ENCODE data around the gene MAIP1.

The MAIP1 gene

GRCh38 chr2:199992296-199992695, 36.9 kb downstream of the MAIP1 start:
- no peak for DNase-seq

- no peak for DNase-seq
Observed at GRCh38 chr2:199994371-199994770, 39.0 kb downstream of the MAIP1 start.

- no peak for DNase-seq
Observed at GRCh38 chr2:199994896-199995295, 39.5 kb downstream of the MAIP1 start.

GRCh38 chr2:199997296-199997695, 41.9 kb downstream of the MAIP1 start:
- DNase-seq = no peak

GRCh38 chr2:199999166-199999565, 43.8 kb downstream of the MAIP1 start:
- no peak for DNase-seq

GRCh38 chr2:200000444-200001163, 45.2 kb downstream of the MAIP1 start:
- DNase-seq = no peak

- DNase-seq = no peak
Observed at GRCh38 chr2:200003444-200003843, 48.1 kb downstream of the MAIP1 start.

- no peak for DNase-seq
Observed at GRCh38 chr2:200005675-200006074, 50.3 kb downstream of the MAIP1 start.

- DNase-seq = no peak
Observed at GRCh38 chr2:200007306-200007705, 51.9 kb downstream of the MAIP1 start.

- DNase-seq = no peak
Observed at GRCh38 chr2:200012401-200012800, 57.0 kb downstream of the MAIP1 start.
